Glomerular endothelial cell (primary cell): Measurements from ENCODE around the gene LOXL4. TPM values are rescaled to one million over a fixed set of nuclear protein-coding genes. Genes with fewer than 3 reads are reported as not detected.
"Not testable (repeated sequence)": the region's sequence is repeated elsewhere in the genome, so short reads cannot be mapped to it uniquely, and the experiment has no call there.

ENCODE experiments used
- DNase-seq: peaks from one replicate; pipeline ENCODE4 v3.0.0-alpha.2; 2011; ENCODE audit warnings: low read depth, low spot score; ENCODE audit errors: extremely low read depth
- total RNA-seq: library from RNA; depleted of rRNA; stranded (reverse); fragments of >200 nt; gene quantifications from 2 replicates; pipeline ENCODE4 v1.2.3, GENCODE V29; 2015

LOXL4 gene
- total RNA-seq, 1 donor from 2014 or later, result 2.0 TPM

DNA sequence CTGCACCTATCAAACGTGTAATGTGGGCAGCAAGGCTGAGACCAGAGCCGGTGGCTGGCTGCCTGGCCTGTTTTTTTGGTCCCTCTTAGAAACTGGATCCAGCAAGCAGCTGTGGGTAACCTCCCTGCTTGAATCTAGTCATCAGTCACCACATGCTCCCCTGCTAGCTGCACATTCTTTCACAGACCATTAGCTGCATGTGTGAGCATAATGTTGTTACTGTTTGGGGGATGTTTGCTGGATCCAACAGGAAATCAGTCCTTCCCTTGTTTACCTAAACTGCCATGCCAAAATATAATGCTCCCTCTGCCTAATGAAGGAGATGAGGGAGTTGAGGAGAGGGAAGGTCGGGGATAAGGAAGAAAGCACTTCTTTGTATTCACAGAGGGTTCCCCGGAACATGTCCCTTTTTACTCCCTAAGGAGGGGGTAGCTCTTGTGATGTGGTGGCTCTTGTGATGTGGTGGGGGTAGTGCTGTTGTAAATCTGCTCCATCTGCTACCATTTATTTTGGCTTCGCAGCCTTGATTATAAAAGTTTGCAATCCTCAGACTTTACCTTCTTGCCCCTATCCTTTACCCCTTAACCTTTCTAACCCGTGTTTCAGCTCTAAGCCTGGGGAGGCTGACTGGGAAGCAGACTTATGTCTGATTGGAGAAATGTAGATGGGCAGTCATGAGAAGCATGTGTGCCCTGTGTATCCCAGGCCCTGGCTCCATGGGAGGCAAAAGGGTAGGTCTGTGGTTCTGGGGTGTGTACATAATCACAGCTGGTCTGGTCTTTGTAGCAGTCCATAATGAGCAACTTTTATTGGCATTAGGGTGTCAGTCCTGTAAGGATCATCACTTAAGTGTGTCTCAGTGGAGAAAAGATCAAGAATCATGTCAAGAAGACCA is 20.8 kb downstream of the LOXL4 start:
- DNase-seq, result no peak

DNA sequence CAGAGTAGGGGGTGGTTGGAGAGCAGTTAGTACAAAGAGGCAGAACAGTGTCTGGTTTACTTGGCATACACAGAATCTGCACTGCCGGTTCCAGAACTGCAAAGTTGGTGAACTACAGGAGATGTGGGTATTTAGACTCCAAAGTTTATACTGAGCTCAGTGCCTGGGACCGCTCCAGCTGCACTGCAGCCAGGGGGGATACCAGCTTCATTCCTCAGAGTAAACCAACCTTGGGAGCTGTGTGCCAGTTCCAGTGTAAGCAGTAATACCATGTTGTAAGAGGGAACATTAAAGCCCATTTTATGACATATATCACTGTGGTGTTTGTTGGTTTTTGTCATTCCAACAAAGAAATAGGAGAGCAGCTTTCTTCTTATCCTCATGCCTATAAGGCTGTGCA is 23.4 kb downstream of the LOXL4 start:
- no peak for DNase-seq

- DNase-seq, result no peak
Observed at GRCh38 chr10:98244141-98244540, 23.9 kb downstream of the LOXL4 start.

DNA sequence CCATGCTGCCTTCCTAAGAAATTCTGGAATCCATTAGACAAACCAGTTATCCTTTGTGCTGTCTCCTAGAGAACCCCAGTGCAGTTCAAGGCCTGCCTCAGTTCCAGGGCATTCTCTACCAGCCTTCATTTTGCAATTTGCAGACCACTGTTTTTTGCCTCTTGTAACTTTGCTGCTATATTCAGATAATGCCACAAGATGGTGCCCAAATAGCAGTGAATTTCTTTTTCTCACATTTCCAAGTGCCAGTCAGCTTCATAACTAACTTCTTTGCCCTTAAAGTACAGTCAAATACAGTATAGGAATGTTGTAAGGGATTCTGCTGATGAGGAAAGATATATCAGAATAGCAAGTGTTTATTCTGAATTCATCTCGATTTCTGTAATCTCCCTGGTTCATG is 25.2 kb downstream of the LOXL4 start:
- DNase-seq, result no peak

- no peak for DNase-seq
Observed at GRCh38 chr10:98240524-98240923, 27.5 kb downstream of the LOXL4 start.

- DNase-seq, result no peak
Observed at GRCh38 chr10:98238391-98238790, 29.6 kb downstream of the LOXL4 start.

DNA sequence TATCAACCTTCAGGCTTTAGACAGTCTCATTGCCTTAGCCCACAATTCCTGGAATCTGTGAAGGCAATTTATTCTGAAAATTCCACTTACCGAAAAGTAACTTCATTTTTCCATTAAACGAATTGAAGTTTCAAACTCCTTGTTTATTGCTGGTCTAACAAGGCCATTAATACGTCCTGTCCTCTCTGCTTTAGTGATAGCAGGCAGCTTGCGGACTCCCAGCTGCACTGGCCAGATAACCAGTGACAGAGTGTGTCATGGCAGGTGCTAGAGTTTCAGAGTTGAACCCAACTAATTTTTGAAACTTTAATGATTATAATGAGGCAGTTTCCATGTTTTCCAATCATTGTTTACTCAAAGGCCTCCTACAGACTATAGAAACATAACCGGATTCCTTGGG is 31.1 kb downstream of the LOXL4 start:
- no peak for DNase-seq

DNA sequence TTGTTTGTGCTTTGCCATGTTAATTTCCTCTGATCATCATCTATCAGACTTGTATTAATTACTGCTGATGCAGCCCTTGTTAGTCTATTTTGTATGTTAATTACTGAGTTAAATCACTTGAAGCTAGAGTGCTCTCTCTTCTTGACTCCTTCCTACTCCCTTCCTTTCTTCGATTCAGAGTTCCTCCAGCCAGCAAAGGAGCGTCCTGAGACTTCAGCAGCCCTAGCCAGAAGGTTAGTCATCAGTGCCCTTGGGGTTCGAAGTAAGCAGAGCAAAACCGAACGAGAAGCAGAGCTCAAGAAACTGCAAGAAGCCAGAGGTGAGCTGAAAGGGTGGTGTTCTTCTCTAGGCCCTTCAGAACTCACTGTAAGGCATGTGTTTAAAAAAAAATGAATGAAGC is 32.1 kb downstream of the LOXL4 start:
- DNase-seq, result no peak

DNA sequence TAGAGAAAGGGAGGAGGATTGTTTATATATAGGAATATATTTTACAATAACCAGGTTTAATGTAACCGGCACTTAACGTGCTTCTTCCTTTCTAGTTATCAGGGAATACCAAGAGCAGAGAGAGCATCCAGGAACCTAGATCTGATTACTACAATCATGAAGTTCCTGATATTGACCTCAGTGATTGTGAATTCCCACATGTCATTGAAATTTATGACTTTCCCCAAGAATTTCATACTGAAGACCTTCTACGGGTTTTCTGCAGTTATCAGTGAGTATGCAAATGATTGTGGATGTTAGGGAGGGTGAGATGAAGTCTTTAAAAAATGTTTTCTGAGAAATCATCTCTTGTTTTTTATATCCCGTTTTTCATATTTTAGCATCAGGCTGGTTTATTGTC is 36.6 kb downstream of the LOXL4 start:
- no peak for DNase-seq

- not testable (repeated sequence) for DNase-seq
Observed at GRCh38 chr10:98228266-98228665, 39.7 kb downstream of the LOXL4 start.

DNA sequence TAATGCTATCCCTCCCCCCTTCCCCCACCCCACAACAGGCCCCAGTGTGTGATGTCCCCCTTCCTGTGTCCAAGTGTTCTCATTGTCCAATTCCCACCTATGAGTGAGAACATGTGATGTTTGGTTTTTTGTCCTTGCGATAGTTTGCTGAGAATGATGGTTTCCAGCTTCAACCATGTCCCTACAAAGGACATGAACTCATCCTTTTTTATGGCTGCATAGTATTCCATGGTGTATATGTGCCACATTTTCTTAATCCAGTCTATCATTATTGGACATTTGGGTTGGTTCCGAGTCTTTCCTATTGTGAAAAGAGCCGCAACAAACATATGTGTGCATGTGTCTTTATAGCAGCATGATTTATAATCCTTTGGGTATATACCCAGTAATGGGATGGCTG is 40.3 kb downstream of the LOXL4 start:
- not testable (repeated sequence) for DNase-seq

GRCh38 chr10:98226508-98227144 is 41.4 kb downstream of the LOXL4 start:
- DNase-seq, result no peak

GRCh38 chr10:98224996-98225395 is 43.0 kb downstream of the LOXL4 start:
- DNase-seq, result no peak

- no peak for DNase-seq
Observed at GRCh38 chr10:98224509-98224908, 43.5 kb downstream of the LOXL4 start.

DNA sequence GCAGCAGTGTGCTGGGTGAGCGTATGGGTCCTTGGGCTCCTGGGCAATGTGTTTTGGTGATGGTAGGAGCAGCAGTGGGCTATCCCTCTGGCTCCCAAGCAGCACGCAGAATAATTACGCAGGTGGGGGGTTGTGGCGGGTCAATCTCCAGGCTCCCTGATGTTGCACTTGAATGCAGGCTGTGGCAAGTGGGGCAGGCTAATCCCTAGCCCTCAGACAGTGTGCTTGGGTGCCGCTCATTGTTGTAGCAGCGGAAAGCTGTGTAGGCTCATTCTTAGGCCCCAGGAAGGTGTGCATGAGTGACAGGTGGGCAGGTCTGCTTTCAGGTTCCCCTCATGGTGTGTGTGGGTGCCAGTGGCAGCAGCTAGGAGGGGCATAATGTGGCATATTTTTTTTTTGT is 44.1 kb downstream of the LOXL4 start:
- no peak for DNase-seq

GRCh38 chr10:98217801-98218200 is 50.2 kb downstream of the LOXL4 start:
- no peak for DNase-seq

DNA sequence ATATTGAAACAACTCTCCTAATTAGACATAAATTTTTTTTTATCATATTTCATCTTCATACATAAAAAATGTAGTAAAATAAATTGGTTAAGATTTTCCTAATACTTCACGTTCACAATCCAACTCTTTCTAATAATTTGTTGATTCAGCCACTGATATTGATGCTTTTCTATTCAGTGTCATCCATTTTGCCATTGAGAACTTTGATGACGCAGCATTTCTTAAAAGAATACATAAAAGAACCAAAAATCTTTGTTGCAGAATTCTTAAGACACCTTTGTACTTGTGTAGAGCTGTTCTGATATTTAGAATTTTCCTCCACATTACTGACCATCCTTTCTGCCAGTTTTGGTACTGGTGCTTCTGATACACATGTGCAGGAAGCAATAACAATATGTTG is 52.6 kb downstream of the LOXL4 start:
- no peak for DNase-seq

GRCh38 chr10:98213740-98214139 is 54.3 kb downstream of the LOXL4 start:
- no peak for DNase-seq

DNA sequence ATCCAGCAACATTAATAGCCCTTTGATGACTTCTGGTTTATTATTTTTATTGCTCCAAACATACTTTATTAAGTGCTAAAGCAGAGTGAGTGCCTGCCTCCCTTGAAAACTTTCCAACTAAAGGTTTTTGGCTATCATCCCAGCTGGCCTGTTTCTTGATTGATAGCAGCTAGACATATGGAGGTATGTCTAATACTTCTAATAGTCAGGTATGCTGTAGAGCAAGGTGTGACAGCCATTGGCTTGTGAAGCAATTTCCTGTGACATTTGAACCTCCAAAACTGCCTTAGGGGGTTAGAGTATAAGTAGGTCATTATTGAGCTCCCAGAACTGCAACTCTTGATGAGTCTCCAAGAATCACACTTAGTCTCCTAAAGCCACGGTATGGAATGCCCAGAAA is 55.8 kb downstream of the LOXL4 start:
- no peak for DNase-seq

DNA sequence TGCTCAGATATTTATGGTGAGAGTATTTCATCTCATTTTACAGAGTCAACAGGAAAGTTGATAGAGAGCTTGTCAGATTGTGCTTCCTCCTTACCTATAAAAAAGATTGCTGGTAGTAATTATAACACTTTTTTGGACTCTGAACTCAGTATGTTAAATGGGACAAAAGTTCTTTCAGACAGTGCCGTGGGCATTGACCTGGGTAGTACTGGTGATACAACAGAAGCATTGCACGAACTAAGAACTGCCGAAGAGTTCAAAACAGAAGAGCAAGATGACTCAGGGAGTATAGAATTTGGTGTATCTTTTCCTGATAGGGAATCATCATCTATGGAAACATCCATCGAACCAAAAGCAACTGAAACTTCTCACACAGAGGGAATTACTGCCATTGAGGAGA is 58.6 kb downstream of the LOXL4 start:
- DNase-seq, result no peak

GRCh38 chr10:98208925-98209324 is 59.1 kb downstream of the LOXL4 start:
- DNase-seq, result no peak

DNA sequence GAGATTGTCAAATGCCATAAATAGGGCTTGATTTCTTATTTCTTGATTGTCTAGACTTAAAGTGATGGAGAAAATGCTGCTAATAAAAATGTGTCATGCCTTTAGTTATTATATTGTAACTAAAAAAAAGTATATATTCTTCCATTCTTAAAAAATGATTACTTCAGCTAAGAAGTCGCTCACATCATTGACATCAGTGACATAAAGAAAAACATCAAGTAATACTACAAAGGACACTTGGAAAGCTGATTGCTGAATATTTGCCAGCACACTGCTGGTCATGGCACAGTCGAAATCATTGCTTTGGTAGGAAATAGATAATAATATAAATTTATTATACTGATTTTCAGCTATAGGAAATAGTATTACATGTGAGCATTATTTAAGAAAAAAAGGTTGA is 62.6 kb downstream of the LOXL4 start:
- DNase-seq, result no peak
